Right renal pelvis (tissue), 4 donors: ENCODE results near the gene CIDEC. TPM values are rescaled to one million over a fixed set of nuclear protein-coding genes. Genes with fewer than 3 reads are reported as not detected.
"Not testable (repeated sequence)": the region's sequence is repeated elsewhere in the genome, so short reads cannot be mapped to it uniquely, and the experiment has no call there.

ENCODE experiments used
- DNase-seq, 4 donors: peaks; one replicate each; pipeline ENCODE4 v3.0.0-alpha.2; 2013; ENCODE audit warnings: low read depth in 4 of 4, low spot score in 3 of 4, missing footprints in 1 of 4
- polyA plus RNA-seq, 4 donors: library from polyadenylated mRNA; unstranded; fragments of 120-200 nt; gene quantifications; one replicate each; pipeline ENCODE4 v1.2.1, GENCODE V29; 2013; ENCODE audit not compliant: insufficient read length in 4 of 4

The CIDEC gene
- polyA plus RNA-seq, 4 donors = 0.09 TPM; not detected in 3

GRCh38 chr3:9881441-9881840, 1.4 kb upstream of the CIDEC start:
- no peak for DNase-seq

DNA sequence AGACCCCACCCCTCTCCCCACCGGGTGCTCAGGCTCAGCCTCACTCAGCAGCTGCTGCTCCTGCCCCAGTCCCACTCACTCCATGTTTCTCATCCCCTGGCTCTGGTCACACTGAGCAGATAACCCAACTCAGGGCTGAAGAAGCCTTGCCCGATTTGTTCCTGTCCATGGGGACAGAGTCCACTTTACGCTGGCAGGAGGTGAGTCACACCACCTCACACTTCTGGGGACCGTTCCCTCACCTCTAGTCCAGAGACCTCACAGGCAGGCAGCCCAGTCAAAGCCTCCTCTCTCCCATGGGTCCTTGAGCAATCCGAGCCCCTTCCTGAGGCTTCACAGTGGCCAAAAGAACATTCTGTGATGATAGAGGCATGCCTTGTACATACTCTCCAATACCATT, 1.4 kb downstream of the CIDEC start:
- no peak for DNase-seq

- DNase-seq = no peak
Observed at GRCh38 chr3:9876991-9877390, 3.1 kb downstream of the CIDEC start.

- not testable (repeated sequence) for DNase-seq
Observed at GRCh38 chr3:9876255-9876654, 3.8 kb downstream of the CIDEC start.

- no peak for DNase-seq
Observed at GRCh38 chr3:9875448-9875847, 4.6 kb downstream of the CIDEC start.

- DNase-seq = not testable (repeated sequence)
Observed at GRCh38 chr3:9872067-9872466, 8.0 kb downstream of the CIDEC start.

DNA sequence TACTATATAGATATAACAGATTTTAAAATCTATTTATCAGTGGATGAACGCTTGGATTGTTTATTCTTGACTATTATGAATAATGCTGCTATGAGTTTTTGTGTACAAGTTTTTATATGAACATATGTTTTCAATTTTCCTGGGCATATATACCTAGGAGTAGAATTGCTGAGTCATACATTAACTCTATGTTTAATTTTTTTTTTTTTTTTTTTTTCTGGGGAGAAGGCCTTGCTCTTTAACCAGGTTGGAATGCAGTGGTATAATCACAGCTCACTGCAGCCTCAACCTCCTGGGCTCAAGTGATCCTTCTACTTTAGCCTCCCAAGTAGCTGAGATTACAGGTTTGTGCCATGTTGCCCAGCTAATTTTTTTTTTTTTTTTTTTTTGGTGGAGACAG, 9.1 kb downstream of the CIDEC start:
- DNase-seq = no peak

DNA sequence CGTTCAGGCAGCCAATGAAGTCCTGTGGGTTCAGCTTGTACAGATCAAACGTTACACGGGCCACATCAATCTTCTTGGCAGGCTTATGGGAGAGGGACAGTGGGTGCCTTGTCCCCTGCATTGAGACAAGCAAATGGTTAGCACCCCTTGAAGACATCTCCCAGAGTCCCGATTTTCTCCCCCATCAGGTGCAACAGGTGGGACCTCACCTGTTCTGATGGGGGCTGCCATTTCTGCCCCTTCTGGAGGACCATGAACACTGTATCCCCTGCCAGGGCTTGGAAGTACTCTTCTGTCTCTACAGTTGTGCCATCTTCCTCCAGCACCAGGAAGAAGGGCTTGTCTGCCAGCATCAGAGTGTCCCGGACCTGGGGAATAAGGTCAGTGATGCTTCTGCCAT, 10.1 kb downstream of the CIDEC start:
- no peak for DNase-seq

- DNase-seq = no peak
Observed at GRCh38 chr3:9867106-9867505, 12.9 kb downstream of the CIDEC start.

- DNase-seq = no peak
Observed at GRCh38 chr3:9866639-9867038, 13.4 kb downstream of the CIDEC start.

GRCh38 chr3:9865125-9865637, 14.9 kb downstream of the CIDEC start:
- DNase-seq = not testable (repeated sequence)

- DNase-seq = peak in 3 of 4 donors; percentile 40 to 60 (median 43)
Observed at GRCh38 chr3:9864200-9864927, 15.7 kb downstream of the CIDEC start.

DNA sequence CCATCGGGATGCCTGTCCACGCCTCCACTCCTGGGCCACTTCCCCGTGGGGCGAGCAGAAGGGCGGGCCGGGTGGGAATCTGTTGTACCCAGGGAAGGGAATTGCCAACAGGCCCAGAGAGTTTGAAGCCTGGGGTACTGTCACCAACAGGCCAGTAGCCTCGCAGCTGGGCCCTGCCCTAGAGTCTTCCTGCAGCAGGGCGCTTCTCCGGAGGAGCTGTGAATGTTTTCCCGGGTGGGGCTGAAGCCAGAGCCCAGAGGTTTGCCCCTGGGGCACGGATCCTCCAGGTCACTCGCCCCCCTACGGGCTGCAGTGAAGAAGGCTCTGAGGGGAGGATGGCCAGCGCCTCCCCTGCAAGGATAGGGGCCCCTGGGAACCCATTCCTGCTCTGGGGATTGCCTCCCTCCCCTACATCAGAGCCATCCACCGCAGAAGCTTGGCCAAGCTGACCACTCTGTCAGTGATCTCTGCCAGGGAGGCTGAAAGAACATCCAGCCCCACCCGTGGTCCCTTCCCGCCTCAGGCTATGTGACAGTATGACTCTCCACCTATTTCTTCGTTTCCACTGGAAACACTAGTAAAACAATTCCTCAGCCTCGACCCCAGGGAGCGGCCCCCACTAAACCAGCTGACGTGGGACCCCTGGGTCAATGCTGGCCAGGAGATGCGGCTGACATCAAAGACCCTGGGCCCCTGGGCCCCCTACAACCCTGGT, 16.8 kb downstream of the CIDEC start:
- no peak for DNase-seq

GRCh38 chr3:9862391-9863057, 17.5 kb downstream of the CIDEC start:
- DNase-seq = peak in 2 of 4 donors; percentile 25 to 42

GRCh38 chr3:9861626-9862130, 18.4 kb downstream of the CIDEC start:
- DNase-seq = no peak

DNA sequence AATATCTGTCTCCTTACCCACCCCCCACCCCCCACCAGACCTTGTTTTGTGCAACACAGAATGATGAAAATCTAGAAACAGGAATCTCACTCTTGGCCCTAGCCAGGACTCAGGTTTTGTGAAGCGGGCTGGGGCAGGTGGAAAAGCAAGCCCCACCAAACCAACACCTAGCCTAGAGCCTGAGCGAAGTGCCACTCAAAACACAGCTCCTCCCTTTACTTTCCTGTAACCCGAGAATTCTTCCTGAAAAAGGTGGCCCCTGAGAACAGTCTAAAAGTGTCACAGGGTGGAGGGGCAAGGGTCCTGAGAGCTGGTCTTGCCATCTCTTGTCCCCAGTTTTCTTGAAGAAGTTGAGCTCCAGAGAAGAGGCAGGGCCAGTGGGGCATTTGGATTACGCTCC, 18.9 kb downstream of the CIDEC start:
- no peak for DNase-seq

DNA sequence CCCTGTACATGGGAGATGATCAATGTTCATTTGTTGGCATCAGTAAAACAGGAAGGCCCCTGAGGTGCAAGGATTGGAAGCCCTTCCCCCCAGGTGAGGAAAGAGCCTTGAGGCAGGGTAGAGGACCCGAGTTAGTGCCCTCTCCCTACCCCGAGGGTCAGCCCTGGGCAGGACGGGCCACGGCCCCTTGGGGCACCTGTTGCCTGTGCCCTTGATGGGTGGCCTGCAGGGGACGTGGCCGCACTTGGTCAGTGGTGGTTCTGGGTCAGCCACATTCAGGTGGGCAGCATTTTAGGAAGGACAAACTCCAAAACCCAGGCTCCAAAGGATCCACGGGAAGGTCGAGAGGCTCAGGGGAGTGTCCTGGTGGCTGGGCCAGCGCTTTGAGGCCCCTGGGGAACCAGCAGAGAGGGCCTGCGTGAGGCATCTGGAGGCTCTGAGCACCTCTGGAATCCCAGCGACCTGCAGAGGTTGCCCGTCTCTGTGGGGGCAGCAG, 20.5 kb downstream of the CIDEC start:
- no peak for DNase-seq

DNA sequence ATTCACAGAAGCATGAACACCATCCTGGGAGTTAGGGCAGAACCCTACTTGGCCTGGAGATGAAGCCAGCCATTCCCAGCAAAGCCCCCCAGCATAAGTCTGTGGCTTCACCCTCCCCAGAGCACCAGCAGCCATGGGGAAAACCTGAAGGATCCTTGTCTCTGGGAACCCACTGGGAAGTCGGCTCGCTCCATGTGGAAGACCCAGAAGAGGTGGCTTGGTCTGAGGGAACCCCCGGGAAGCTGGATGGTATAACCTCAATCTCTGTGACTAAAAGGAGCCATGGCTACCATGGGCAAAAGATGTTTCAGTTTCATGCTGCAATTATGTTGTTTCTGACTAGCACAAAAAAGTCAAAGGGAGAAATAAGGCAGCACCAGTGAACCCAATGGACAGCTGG, 24.5 kb downstream of the CIDEC start:
- no peak for DNase-seq

DNA sequence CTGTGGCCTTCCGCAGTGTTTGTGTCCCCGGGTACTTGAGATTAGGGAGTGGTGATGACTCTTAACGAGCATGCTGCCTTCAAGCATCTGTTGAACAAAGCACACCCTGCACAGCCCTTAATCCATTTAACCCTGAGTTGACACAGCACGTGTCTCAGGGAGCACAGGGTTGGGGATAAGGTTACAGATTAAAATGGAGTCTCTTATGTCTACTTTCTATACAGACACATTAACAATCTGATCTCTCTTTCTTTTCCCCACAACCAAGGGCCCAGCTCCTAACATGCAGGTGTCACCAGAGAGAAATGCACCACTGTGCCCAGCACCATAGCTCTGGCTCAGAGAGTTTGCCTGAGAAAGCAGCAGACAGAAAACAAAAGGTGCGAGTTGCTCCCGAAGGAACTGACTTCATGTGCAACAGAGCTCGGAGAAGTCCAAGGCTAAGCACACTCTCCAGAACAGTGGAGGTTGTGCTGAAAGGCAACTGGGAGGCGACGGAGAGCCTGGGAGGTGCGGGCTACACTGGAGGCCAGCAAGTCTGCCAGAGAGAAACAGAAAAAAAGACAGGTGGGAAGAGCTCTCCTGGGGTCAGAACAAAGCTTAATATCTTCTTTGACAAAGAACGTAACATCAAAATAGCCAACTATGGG, 25.6 kb downstream of the CIDEC start:
- DNase-seq = not testable (repeated sequence)

- DNase-seq = no peak
Observed at GRCh38 chr3:9852528-9852927, 27.5 kb downstream of the CIDEC start.
